ENCODE data around the gene HILPDA.

DNA sequence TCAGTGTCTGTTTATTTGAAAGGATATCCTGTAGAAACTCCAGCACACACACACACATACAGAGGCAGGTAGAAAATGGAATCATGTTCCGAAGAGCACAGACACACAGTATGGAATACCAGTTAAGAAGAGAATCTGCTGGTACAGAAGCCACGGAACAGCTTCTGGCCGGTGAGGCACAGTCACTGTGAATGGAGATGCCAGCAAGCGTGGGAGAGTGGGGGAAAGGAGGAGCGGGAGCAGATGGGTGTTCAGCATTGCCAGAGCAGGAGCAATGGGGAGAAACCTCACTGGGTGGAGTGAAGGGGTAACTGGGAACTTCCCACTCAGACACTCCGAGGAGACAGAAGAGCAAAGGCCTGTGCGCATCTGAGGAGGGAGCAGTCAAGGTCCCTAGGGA lies 36.4 kb upstream of the HILPDA start:
- TF ChIP-seq EZH2 (IDR thresholded peaks at IDR 0.05; ENCODE audit: borderline replicate concordance, low read length), result no peak
- TF ChIP-seq, protein P1, sequence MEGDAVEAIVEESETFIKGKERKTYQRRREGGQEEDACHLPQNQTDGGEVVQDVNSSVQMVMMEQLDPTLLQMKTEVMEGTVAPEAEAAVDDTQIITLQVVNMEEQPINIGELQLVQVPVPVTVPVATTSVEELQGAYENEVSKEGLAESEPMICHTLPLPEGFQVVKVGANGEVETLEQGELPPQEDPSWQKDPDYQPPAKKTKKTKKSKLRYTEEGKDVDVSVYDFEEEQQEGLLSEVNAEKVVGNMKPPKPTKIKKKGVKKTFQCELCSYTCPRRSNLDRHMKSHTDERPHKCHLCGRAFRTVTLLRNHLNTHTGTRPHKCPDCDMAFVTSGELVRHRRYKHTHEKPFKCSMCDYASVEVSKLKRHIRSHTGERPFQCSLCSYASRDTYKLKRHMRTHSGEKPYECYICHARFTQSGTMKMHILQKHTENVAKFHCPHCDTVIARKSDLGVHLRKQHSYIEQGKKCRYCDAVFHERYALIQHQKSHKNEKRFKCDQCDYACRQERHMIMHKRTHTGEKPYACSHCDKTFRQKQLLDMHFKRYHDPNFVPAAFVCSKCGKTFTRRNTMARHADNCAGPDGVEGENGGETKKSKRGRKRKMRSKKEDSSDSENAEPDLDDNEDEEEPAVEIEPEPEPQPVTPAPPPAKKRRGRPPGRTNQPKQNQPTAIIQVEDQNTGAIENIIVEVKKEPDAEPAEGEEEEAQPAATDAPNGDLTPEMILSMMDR (conservative IDR thresholded peaks at IDR 0.05 in 1 of 2, IDR thresholded peaks at IDR 0.05 in 1 of 2; ENCODE audit: extremely low read depth in 1 of 2, insufficient read depth in 1 of 2, low read depth in 1 of 2, low read length in 2 of 2), result no peak

Data from mammary epithelial cell (primary cell).